Heart left ventricle (tissue), 16 donors: ENCODE data around the gene NDUFV3. TPM values are rescaled to one million over a fixed set of nuclear protein-coding genes. Genes with fewer than 3 reads are reported as not detected.
"Not testable (repeated sequence)": the region's sequence is repeated elsewhere in the genome, so short reads cannot be mapped to it uniquely, and the experiment has no call there.

Experiments used
- ATAC-seq, 4 donors: fragments of 200-7000 bp; cut with Tn5 transposase; one replicate each; pipeline ENCODE4 v1.9.1; 2020 to 2022; ENCODE audit warnings: moderate library complexity in 4 of 4, mild to moderate bottlenecking in 3 of 4, moderate number of reproducible peaks in 1 of 4
- DNase-seq, 5 donors: peaks; one replicate each; pipeline ENCODE4 v3.0.0-alpha.2; 2020
- H3K27ac ChIP-seq, 12 donors: fragments of 200-600 bp; sonication (generic) in 4 of 12; one replicate each; pipeline versions ENCODE4 v1.5.0 to v1.8.0; 2016 to 2022; ENCODE audit warnings: mild to moderate bottlenecking in 2 of 12
- H3K27me3 ChIP-seq, 9 donors: fragments of 200-600 bp; sonication (generic) in 2 of 9; one replicate each; pipeline versions ENCODE4 v1.5.1 to v1.8.0; 2016 to 2022; ENCODE audit warnings: mild to moderate bottlenecking in 3 of 9
- H3K36me3 ChIP-seq, 9 donors: fragments of 200-600 bp; sonication (generic) in 2 of 9; one replicate each; pipeline versions ENCODE4 v1.5.0 to v1.8.0; 2018 to 2022; ENCODE audit warnings: mild to moderate bottlenecking in 2 of 9
- H3K4me1 ChIP-seq, 12 donors: fragments of 200-600 bp; sonication (generic) in 4 of 12; one replicate each; pipeline versions ENCODE4 v1.5.0 to v1.8.0; 2016 to 2022; ENCODE audit warnings: mild to moderate bottlenecking in 3 of 12
- H3K4me3 ChIP-seq, 12 donors: fragments of 200-600 bp; sonication (generic) in 4 of 12; one replicate each; pipeline versions ENCODE4 v1.5.0 to v1.8.0; 2017 to 2022; ENCODE audit warnings: mild to moderate bottlenecking in 9 of 12, moderate library complexity in 4 of 12
- H3K9me3 ChIP-seq, 12 donors: fragments of 200-600 bp; sonication (generic) in 4 of 12; one replicate each; pipeline versions ENCODE4 v1.5.0 to v1.8.0; 2016 to 2022; ENCODE audit warnings: mild to moderate bottlenecking in 1 of 12
- CTCF ChIP-seq, 12 donors: fragments of 200-600 bp; sonication (generic) in 4 of 12; IDR thresholded peaks; one replicate each; pipeline versions ENCODE4 v1.5.0 to v1.8.0; 2018 to 2022; ENCODE audit warnings: antibody characterized with exemption in 12 of 12, mild to moderate bottlenecking in 5 of 12
- POLR2A ChIP-seq, 2 donors: fragments of 450-650 bp; IDR thresholded peaks; one replicate each; pipeline ENCODE4 v1.6.1; 2017; ENCODE audit warnings: antibody characterized with exemption in 2 of 2, mild to moderate bottlenecking in 2 of 2, moderate library complexity in 2 of 2
- WGBS, 4 donors: extraction: QIAGEN DNeasy Blood & Tissue Kit in 2 of 4; methylation state at CpG; one replicate each; pipeline versions ENCODE4 v1.1.5 to v1.1.7; 2013 to 2018; 5-methylcytosine and 5-hydroxymethylcytosine counted together
- intact Hi-C, 10 donors: fragments of 100-400 bp; cut with DNase I; formaldehyde crosslinking; loops; one replicate each; pipeline versions ENCODE4 v1.11.1 to v1.14.2; 2022
- polyA plus RNA-seq, 2 donors: library from polyadenylated mRNA; stranded (reverse); fragments of 200-250 nt; gene quantifications; one replicate each; pipeline ENCODE4 v1.2.3, GENCODE V29; 2013
- total RNA-seq, 9 donors: library from RNA; depleted of rRNA in 2 of 9; stranded (reverse); fragments of >200 nt in 2 of 9; fragmentation: NEBNext Ultra II Directional in 3 of 9; extraction: Animal tissue kit (Norgen Biotek cat#: 25700) in 3 of 9; gene quantifications; one replicate each; pipeline versions ENCODE4 v1.1.0 to v1.2.4, GENCODE V29; 2016 to 2023
- donor health status: ischemic (EF 13 %, LVEDD 7.1; RV severe dilation, severe dysfunction).
- donor health status: healthy with polysubstance abuse.
- donor health status: DM: no; HTN: yes; CAD: no.
- donor health status: DM: no; HTN: no; CAD: no.
- donor health status: ischemic (EF 25% LVEDD 6.9; RV normal size, moderate dysfunction).
- donor health status: ischemic (EF 25% LVEDD 5.7; RV mildly dilated, moderate dysfunction).
- donor health status: healthy.
- donor health status: DM: yes; HTN: yes; CAD: no.
- donor health status: ischemic (EF 35%, LVEDD 5.7; RV mildly dilated, moderate dysfunction).
- donor health status: nonischemic (EF 11% LVEDD 7.7; RV severe dilation, severe dysfunction).
- donor health status: DM: yes; HTN: yes; CAD: no.
- donor health status: PGD.
- donor health status: ischemic (EF 29% LVEDD 5.4; RV normal size, mild dysfunction).
- donor health status: nonischemic (EF 23%, LVEDD 6.1; RV moderate dilation, normal function).

Gene NDUFV3
- total and polyA plus RNA-seq, 11 donors: 22.7 to 62.8 (median 50.4) TPM

DNA sequence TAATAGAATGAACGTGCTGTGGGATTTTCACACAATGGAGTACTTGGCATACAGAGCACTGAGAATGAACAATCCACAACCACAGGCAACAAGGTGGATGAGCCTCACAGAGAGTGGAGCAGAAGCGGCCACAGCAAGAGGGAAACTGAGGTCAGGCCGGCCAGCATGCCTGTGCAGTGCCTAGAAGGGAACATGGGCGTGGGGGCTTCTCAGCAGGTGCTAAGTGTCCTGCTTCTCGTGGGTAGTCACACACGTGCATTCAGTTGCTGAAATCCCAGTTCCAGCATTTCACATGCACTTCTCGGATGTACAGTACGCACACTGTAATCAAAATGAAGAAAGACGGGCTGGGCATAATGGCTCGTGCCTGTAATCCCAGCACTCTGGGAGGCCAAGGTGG lies 46.9 kb upstream of the NDUFV3 start:
- Histone ChIP-seq H3K4me3 (no peak overlapping the region), H3K4me1 (peaks cover 0 to 13% (median 0%) of the 10 kb centered on the region in 12 donors), H3K9me3 (no peaks in the 10 kb centered on the region), H3K36me3 (peaks cover 0 to 87% (median 52%) of the 10 kb centered on the region in 9 donors), H3K27ac (no peak overlapping the region), H3K27me3 (no peaks in the 10 kb centered on the region)
- no peak for TF ChIP-seq CTCF (IDR thresholded peaks at IDR 0.05)
- TF ChIP-seq POLR2A (IDR thresholded peaks at IDR 0.05): no peak
- 84 to 96% (median 94%) methylated on average over 10 of the region's 10 CpGs for WGBS, 4 donors
- no peak for DNase-seq
- intact Hi-C loops: no loop called here
- ATAC-seq: no peak

- no peak for TF ChIP-seq CTCF (IDR thresholded peaks at IDR 0.05)
- TF ChIP-seq POLR2A (IDR thresholded peaks at IDR 0.05): no peak
- DNase-seq: no peak
- Histone ChIP-seq H3K36me3 (peaks cover 0 to 89% (median 61%) of the 10 kb centered on the region in 9 donors), H3K4me3 (no peak overlapping the region), H3K27ac (no peak overlapping the region), H3K9me3 (no peaks in the 10 kb centered on the region), H3K27me3 (no peaks in the 10 kb centered on the region), H3K4me1 (peaks cover 0 to 13% (median 0%) of the 10 kb centered on the region in 12 donors)
- 79 to 86% (median 84%) methylated on average over 18 of the region's 18 CpGs for WGBS, 4 donors
- ATAC-seq: no peak
- intact Hi-C loops: no loop called here
Observed at GRCh38 chr21:42847051-42847707, 45.9 kb upstream of the NDUFV3 start.

GRCh38 chr21:42847726-42848125 lies 45.4 kb upstream of the NDUFV3 start:
- intact Hi-C loops: no loop called here
- Histone ChIP-seq H3K4me1 (peaks cover 0 to 13% (median 0%) of the 10 kb centered on the region in 12 donors), H3K27ac (no peak overlapping the region), H3K9me3 (no peaks in the 10 kb centered on the region), H3K27me3 (no peaks in the 10 kb centered on the region), H3K36me3 (peaks cover 0 to 89% (median 62%) of the 10 kb centered on the region in 9 donors), H3K4me3 (no peak overlapping the region)
- WGBS, 4 donors: 93 to 98% (median 95%) methylated on average over 4 of the region's 4 CpGs
- ATAC-seq (no peak), DNase-seq (no peak)
- TF ChIP-seq CTCF (IDR thresholded peaks at IDR 0.05) (no peak), POLR2A (IDR thresholded peaks at IDR 0.05) (no peak)

DNA sequence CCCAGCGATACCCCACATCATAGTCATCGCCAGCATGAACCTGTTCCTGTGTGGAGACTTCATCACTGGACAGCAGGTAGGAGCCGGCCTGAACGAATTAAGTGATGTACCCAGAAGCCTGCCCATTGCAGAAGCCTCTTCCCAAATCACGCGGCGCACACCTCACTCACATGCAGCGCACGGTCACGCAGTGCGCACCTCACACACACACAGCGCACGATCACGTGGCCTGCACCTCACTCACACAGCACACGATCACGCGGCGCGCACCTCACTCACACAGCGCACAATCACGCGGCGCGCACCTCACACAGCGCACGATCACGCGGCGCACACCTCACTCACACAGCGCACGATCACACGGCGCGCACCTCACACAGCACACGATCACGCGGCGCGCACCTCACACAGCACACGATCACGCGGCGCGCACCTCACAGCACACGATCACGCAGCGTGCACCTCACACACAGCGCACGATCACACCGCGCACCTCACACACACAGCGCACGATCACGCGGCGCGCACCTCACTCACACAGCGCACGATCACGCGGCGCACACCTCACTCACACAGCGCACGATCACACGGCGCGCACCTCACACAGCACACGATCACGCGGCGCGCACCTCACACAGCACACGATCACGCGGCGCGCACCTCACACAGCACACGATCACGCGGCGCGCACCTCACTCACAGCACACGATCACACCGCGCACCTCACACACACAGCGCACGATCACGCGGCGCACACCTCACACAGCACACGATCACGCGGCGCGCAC lies 44.8 kb upstream of the NDUFV3 start:
- intact Hi-C loops, DNase-seq, H3K4me3 ChIP-seq, H3K27me3 ChIP-seq, H3K27ac ChIP-seq, ATAC-seq, H3K9me3 ChIP-seq: not testable (repeated sequence)
- Histone ChIP-seq H3K4me1 (peaks cover 0 to 13% (median 0%) of the 10 kb centered on the region in 12 donors), H3K36me3 (peaks cover 0 to 91% (median 63%) of the 10 kb centered on the region in 9 donors)
- 96 to 98% (median 97%) methylated on average over 88 to 95 of the region's 95 CpGs for WGBS, 4 donors
